22Rv1 (cell line): ENCODE results near the gene ANTKMT.

Source experiments
- H3K27ac ChIP-seq: fragments of 450-650 bp; 2 replicates; pipeline ENCODE4 v1.5.1; 2017
- CTCF ChIP-seq: fragments of 450-650 bp; IDR thresholded peaks from 2 replicates; pipeline ENCODE4 v1.5.1; 2017; ENCODE audit warnings: mild to moderate bottlenecking
- ZFX ChIP-seq: fragments of 450-650 bp; IDR thresholded peaks from 2 replicates; pipeline ENCODE4 v1.6.1; 2017; ENCODE audit warnings: antibody characterized with exemption, borderline replicate concordance

The ANTKMT gene

DNA sequence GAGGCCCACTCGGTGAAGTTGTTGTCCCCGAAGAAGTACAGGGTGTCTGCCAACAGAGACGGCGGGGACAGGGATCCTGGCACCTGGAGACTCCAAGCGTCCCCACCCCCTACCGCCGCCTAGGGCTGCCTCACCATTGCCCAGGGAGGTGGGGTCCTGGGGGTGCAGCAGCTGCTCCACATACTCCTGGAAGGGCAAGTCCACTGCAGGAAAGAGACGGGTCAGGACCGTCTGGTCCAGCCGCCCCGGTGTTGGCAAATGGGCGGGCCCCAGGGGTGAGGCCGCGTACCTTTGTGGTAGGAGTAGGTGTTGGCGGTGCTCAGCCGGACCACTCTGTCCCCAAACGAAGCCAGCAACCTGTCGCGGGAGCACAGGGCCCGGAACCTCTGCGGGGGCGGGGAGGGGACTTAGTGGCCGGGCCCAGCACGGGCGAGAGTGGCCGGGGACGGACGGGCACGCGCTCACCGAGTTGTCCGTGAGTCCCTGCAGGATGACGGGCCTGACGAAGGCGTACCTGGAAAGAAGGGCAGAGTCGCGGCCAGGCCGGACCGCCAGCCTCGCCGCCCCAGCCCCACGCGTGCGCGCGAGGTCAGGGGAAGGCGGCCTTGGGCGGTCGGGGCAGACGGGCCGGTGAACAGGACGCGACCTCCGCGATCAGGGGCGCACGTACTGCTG, 37.4 kb upstream of the ANTKMT start:
- H3K27ac ChIP-seq: peak overlapping the region; percentile 98
- TF ChIP-seq CTCF: no peak
- no peak for TF ChIP-seq ZFX

GRCh38 chr16:684071-684794, 36.7 kb upstream of the ANTKMT start, which contains the start of gene JMJD8:
JMJD8 (minus strand) TSS chr16:684334; CDS start chr16:684319, 15 bp downstream.
- H3K27ac ChIP-seq: peak within 1 kb of the TSS; percentile 98
- TF ChIP-seq CTCF (no peak), ZFX (no peak)

DNA sequence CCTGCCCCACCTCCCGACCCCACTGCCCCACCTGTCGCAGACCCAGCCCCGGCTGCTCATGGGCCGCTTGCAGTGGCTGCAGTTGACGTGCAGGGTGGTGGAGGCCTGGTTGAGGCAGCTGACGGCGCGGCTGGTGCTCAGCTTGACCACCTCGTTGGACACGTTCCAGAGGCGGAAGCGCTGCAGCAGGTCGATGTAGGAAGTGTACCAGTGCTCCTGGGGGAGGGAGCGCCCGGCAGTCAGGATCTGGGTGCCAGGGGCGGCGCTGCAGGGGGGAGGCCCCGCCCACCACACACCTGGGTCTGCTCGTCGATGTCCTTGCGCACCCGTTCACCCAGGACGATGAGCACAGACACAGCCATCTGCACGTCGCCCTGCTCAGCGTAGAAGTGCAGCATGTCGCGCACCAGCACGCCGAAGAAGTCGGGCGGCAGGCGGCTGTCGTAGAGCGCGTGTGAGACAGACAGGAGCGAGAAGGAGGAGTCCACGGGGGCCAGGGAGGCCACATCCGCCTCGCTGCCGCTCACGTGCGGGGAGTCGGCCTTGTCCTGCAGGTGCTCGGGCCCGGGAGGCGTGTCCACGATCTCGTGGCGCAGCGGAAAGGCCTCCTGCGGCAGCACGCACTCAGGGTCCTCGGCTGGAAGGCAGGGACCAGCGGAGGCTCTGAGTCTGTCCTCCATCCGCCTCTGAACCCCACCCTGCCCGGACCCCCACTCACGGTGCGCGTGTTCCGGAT, 35.8 kb upstream of the ANTKMT start:
- TF ChIP-seq ZFX: no peak
- TF ChIP-seq CTCF: no peak
- H3K27ac ChIP-seq: peak overlapping the region; percentile 98

GRCh38 chr16:685967-686366, 35.0 kb upstream of the ANTKMT start:
- peak; percentile 90 for TF ChIP-seq CTCF
- TF ChIP-seq ZFX: no peak

GRCh38 chr16:686459-687260, 34.3 kb upstream of the ANTKMT start:
- H3K27ac ChIP-seq: peak overlapping the region; percentile 98
- TF ChIP-seq ZFX: no peak
- TF ChIP-seq CTCF: no peak

More at GRCh38 chr16:685967-686366, 35.0 kb upstream of the ANTKMT start:
- H3K27ac ChIP-seq: peak overlapping the region; percentile 98

DNA sequence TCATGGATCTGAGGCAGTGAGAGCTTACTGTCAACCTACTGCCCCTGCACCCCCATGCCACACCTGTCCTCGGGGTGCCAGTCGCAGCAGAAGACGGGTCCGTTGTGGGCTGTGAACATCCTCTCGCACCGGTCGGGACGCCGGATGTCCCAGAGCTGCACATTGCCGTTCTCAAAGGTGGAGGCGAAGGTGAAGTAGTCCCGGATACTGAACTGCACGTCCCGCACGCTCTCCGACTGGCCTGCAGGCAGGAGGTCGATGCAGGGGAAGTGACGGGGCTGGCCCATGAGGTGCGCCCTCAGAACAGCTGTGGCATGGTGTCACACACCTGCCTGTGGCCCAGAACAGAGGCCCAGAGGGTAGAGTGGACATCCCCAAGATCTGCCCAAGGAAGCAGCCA, 33.4 kb upstream of the ANTKMT start:
- TF ChIP-seq ZFX (no peak), CTCF (no peak)

More for the DNA sequence above, 33.4 kb upstream of the ANTKMT start:
- H3K27ac ChIP-seq: peak overlapping the region; percentile 98; the same call in 1 of the 2 replicates
